HepG2 (cell line): ENCODE measurements around the gene UCK2. TPM values are rescaled to one million over a fixed set of nuclear protein-coding genes. Genes with fewer than 3 reads are reported as not detected.
A peak's percentile ranks its signal among the peaks of the same experiment; 100 is the strongest.

ENCODE experiments used
- ADNP ChIP-seq: sonication (generic); formaldehyde crosslinking; IDR thresholded peaks from 2 replicates; pipeline ENCODE4 v1.4.0; 2020; ENCODE audit warnings: missing genetic modification reagents
- AHR ChIP-seq: IDR thresholded peaks from 2 replicates; pipeline ENCODE4 v1.6.1; 2018; ENCODE audit warnings: missing genetic modification reagents, missing compliant biosample characterization
- ARNTL ChIP-seq: sonication (generic); formaldehyde crosslinking; IDR thresholded peaks from 2 replicates; pipeline ENCODE4 v1.4.0; 2020; ENCODE audit warnings: mild to moderate bottlenecking, missing genetic modification reagents
- CREB1 ChIP-seq, 2 experiments: fragments of 450-650 bp in 1 of 2; IDR thresholded peaks; 2 replicates each; pipeline ENCODE4 v1.6.1; 2016 to 2017; ENCODE audit warnings: control low read depth in 1 of 2, mild to moderate bottlenecking in 1 of 2, missing compliant biosample characterization in 1 of 2, missing genetic modification characterization in 1 of 2
- EZH2 ChIP-seq: conservative IDR thresholded peaks from 2 replicates; pipeline ENCODE4 v1.6.1; 2012; ENCODE audit warnings: mild to moderate bottlenecking, low read depth, low read length, moderate library complexity
- GFI1 ChIP-seq: sonication (generic); formaldehyde crosslinking; IDR thresholded peaks from 2 replicates; pipeline ENCODE4 v1.5.0; 2020; ENCODE audit warnings: missing genetic modification reagents, mild to moderate bottlenecking, borderline replicate concordance
- GPN1 ChIP-seq: sonication (generic); formaldehyde crosslinking; IDR thresholded peaks from 2 replicates; pipeline ENCODE4 v1.5.1; 2020; ENCODE audit warnings: missing genetic modification reagents, borderline replicate concordance
- HDAC2 ChIP-seq: sonication (generic); formaldehyde crosslinking; IDR thresholded peaks from 2 replicates; pipeline ENCODE4 v1.4.0; 2020; ENCODE audit warnings: missing genetic modification reagents
- HMG20A ChIP-seq: IDR thresholded peaks from 2 replicates; pipeline ENCODE4 v1.6.1; 2016; ENCODE audit warnings: borderline replicate concordance
- HMG20B ChIP-seq: conservative IDR thresholded peaks from 2 replicates; pipeline ENCODE4 v1.6.1; 2016; ENCODE audit warnings: missing genetic modification reagents, missing compliant biosample characterization
- IKZF4 ChIP-seq: sonication (generic); formaldehyde crosslinking; IDR thresholded peaks from 2 replicates; pipeline ENCODE4 v1.5.1; 2020; ENCODE audit warnings: borderline replicate concordance, mild to moderate bottlenecking, low read depth, missing genetic modification reagents; ENCODE audit errors: not compliant biosample characterization
- KAT7 ChIP-seq: IDR thresholded peaks from 2 replicates; pipeline ENCODE4 v1.6.1; 2018; ENCODE audit warnings: borderline replicate concordance, missing compliant biosample characterization
- KDM1A ChIP-seq: IDR thresholded peaks from 2 replicates; pipeline ENCODE4 v1.6.1; 2016; ENCODE audit warnings: missing compliant biosample characterization
- MAFG ChIP-seq: sonication (generic); formaldehyde crosslinking; IDR thresholded peaks from 2 replicates; pipeline ENCODE4 v1.5.1; 2020; ENCODE audit warnings: mild to moderate bottlenecking, missing genetic modification reagents
- MXD4 ChIP-seq: IDR thresholded peaks from 2 replicates; pipeline ENCODE4 v1.6.1; 2016; ENCODE audit warnings: mild to moderate bottlenecking, missing biosample characterization, missing genetic modification reagents
- MYNN ChIP-seq: sonication (generic); formaldehyde crosslinking; IDR thresholded peaks from 2 replicates; pipeline ENCODE4 v1.4.0; 2020; ENCODE audit warnings: mild to moderate bottlenecking, low read depth, missing genetic modification reagents
- NR1H2 ChIP-seq: sonication (generic); formaldehyde crosslinking; IDR thresholded peaks from 2 replicates; pipeline ENCODE4 v1.8.1; 2022; ENCODE audit warnings: low read depth, missing genetic modification reagents, borderline replicate concordance
- SSRP1 ChIP-seq: IDR thresholded peaks from 2 replicates; pipeline ENCODE4 v1.6.1; 2016; ENCODE audit warnings: control low read depth
- SYNCRIP ChIP-seq: fragments of 200-400 bp; formaldehyde crosslinking; IDR thresholded peaks from 2 replicates; pipeline ENCODE4 v1.6.1; 2018; ENCODE audit warnings: mild to moderate bottlenecking, low read depth, low read length; ENCODE audit not compliant: insufficient read depth
- TEAD2 ChIP-seq: sonication (generic); formaldehyde crosslinking; IDR thresholded peaks from 2 replicates; pipeline ENCODE4 v1.9.0; 2021; ENCODE audit warnings: missing genetic modification reagents
- TP53 ChIP-seq: sonication (generic); formaldehyde crosslinking; conservative IDR thresholded peaks from 2 replicates; pipeline ENCODE4 v1.4.0; 2020; ENCODE audit warnings: missing genetic modification reagents
- ZBTB8A ChIP-seq: sonication (generic); formaldehyde crosslinking; IDR thresholded peaks from 2 replicates; pipeline ENCODE4 v1.4.0; 2020; ENCODE audit warnings: mild to moderate bottlenecking, low read depth, missing genetic modification reagents, borderline replicate concordance
- ZFP36 ChIP-seq: fragments of 150-350 bp; IDR thresholded peaks from 2 replicates; pipeline ENCODE4 v1.6.1; 2018; ENCODE audit warnings: borderline replicate concordance, low read length, low read depth; ENCODE audit not compliant: partially characterized antibody
- ZNF256 ChIP-seq: sonication (generic); formaldehyde crosslinking; conservative IDR thresholded peaks from 2 replicates; pipeline ENCODE4 v1.4.0; 2020; ENCODE audit warnings: missing genetic modification reagents
- ZNF292 ChIP-seq: sonication (generic); formaldehyde crosslinking; IDR thresholded peaks from 2 replicates; pipeline ENCODE4 v1.8.1; 2022; ENCODE audit warnings: mild to moderate bottlenecking, low read depth, missing genetic modification reagents, borderline replicate concordance
- ZNF329 ChIP-seq: sonication (generic); formaldehyde crosslinking; IDR thresholded peaks from 2 replicates; pipeline ENCODE4 v1.9.0; 2021; ENCODE audit warnings: low read depth, mild to moderate bottlenecking, missing genetic modification reagents
- ZNF331 ChIP-seq: sonication (generic); formaldehyde crosslinking; IDR thresholded peaks from 2 replicates; pipeline ENCODE4 v1.4.0; 2020; ENCODE audit warnings: missing genetic modification reagents
- ZNF337 ChIP-seq: sonication (generic); formaldehyde crosslinking; IDR thresholded peaks from 2 replicates; pipeline ENCODE4 v1.5.1; 2020; ENCODE audit warnings: missing genetic modification reagents, low read depth, mild to moderate bottlenecking, borderline replicate concordance
- ZNF550 ChIP-seq: sonication (generic); formaldehyde crosslinking; IDR thresholded peaks from 2 replicates; pipeline ENCODE4 v1.4.0; 2020; ENCODE audit warnings: mild to moderate bottlenecking, missing genetic modification reagents, borderline replicate concordance
- ZNF615 ChIP-seq: sonication (generic); formaldehyde crosslinking; IDR thresholded peaks from 2 replicates; pipeline ENCODE4 v1.5.0; 2020; ENCODE audit warnings: mild to moderate bottlenecking, missing genetic modification reagents, borderline replicate concordance
- polyA plus RNA-seq, 8 experiments: library from polyadenylated mRNA; depleted of rRNA in 3 of 8; stranded (reverse) in 7 of 8; unstranded in 1 of 8; fragments of >200 nt; fragmentation: Illumina TruSeq in 4 of 8; extraction: Trizol in 4 of 8; gene quantifications; 2 replicates each; pipeline versions ENCODE4 v1.2.1 to v1.2.3, GENCODE V29; 2011 to 2016; ENCODE audit warnings: low read depth in 4 of 8, missing spikeins in 1 of 8, mixed read lengths in 1 of 8; ENCODE audit not compliant: insufficient read depth in 1 of 8
- total RNA-seq, 5 experiments: library from RNA; depleted of rRNA; stranded (reverse); fragments of >200 nt; fragmentation: Illumina TruSeq; extraction: Trizol; gene quantifications; 2 replicates each; pipeline ENCODE4 v1.2.3, GENCODE V29; 2016; ENCODE audit warnings: low read depth in 1 of 5
- TF ChIP-seq, protein P1 (sequence below): sonication (generic); formaldehyde crosslinking; IDR thresholded peaks from 2 replicates; pipeline ENCODE4 v1.5.1; 2020; ENCODE audit warnings: missing genetic modification reagents, mild to moderate bottlenecking, borderline replicate concordance
- TF ChIP-seq, protein P2 (sequence below): IDR thresholded peaks from 2 replicates; pipeline ENCODE4 v1.6.1; 2018; ENCODE audit warnings: missing genetic modification reagents, mild to moderate bottlenecking, missing compliant biosample characterization

UCK2 gene
- total and polyA plus RNA-seq, 2 of the 13 experiments (the other 11 are each of a cell fraction or from before 2014, with no cell fraction given) = 64.3 to 78.0 TPM

DNA sequence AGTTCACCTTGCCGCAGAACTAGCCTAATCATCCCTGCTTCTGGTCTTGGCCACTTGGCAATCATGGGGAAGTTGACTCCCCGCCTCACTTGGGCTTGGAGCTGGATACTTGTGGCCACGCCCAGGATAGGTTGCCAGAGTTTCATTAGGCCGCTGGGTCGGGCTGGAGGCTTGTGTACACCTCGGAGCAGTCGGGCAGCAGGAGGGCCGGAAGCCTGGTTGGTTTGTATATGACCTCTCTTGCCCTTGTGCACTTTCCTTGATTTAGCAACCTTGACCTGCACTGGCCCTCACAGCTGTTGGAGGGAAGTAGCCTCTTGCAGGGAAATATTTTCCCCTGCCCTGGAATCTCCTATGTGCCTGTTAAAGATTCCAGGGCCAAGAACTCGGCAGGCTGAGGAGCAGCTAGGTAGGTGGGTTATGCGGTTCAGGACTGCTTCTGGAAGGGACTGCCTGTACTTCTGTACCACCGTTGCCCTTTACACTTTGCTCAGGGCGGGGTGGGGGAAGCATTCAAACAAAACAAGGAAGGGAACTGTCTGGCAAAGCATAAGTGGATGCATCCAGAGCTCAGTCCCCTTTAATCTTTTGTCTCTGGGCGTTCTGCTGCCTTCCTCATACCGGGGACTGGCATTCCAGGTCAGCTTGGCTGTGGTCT, 83.5 kb downstream of the UCK2 start (continued):
- TF ChIP-seq TEAD2 (no peak), ARNTL (no peak), HMG20A (peak; percentile 81; the same call in 1 of the 2 replicates), AHR (CRISPR knock-in tag) (peak; percentile 56; the same call in 1 of the 2 replicates), KDM1A (no peak), ADNP (CRISPR knock-in tag) (no peak), SYNCRIP (no peak), MXD4 (CRISPR knock-in tag) (0 out of 2 replicates have a peak, but pooled peaks have one; percentile 20), MAFG (no peak), ZNF329 (CRISPR knock-in tag) (no peak), SSRP1 (no peak), EZH2 (no peak), NR1H2 (CRISPR knock-in tag) (peak; percentile 79; the same call in 1 of the 2 replicates), IKZF4 (CRISPR knock-in tag) (no peak), ZNF292 (peak; percentile 67), KAT7 (CRISPR knock-in tag) (peak; percentile 42; the same call in 1 of the 2 replicates), GFI1 (CRISPR knock-in tag) (peak; percentile 84), GPN1 (CRISPR knock-in tag) (no peak), ZNF256 (CRISPR knock-in tag) (no peak), ZFP36 (no peak), MYNN (no peak), TP53 (CRISPR knock-in tag) (no peak), ZNF337 (no peak), ZNF615 (no peak), HDAC2 (CRISPR knock-in tag) (peak; percentile 87), ZBTB8A (CRISPR knock-in tag) (no peak), ZNF550 (CRISPR knock-in tag) (no peak), ZNF331 (CRISPR knock-in tag) (peak; percentile 72), HMG20B (CRISPR knock-in tag) (no peak; the same call in 1 of the 2 replicates), CREB1 (IDR thresholded peaks at IDR 0.05) (no peak), CREB1 (CRISPR knock-in tag; IDR thresholded peaks at IDR 0.05) (peak; percentile 41)
- TF ChIP-seq, protein P1, sequence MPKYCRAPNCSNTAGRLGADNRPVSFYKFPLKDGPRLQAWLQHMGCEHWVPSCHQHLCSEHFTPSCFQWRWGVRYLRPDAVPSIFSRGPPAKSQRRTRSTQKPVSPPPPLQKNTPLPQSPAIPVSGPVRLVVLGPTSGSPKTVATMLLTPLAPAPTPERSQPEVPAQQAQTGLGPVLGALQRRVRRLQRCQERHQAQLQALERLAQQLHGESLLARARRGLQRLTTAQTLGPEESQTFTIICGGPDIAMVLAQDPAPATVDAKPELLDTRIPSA (CRISPR knock-in tag) = no peak
- TF ChIP-seq, protein P2, sequence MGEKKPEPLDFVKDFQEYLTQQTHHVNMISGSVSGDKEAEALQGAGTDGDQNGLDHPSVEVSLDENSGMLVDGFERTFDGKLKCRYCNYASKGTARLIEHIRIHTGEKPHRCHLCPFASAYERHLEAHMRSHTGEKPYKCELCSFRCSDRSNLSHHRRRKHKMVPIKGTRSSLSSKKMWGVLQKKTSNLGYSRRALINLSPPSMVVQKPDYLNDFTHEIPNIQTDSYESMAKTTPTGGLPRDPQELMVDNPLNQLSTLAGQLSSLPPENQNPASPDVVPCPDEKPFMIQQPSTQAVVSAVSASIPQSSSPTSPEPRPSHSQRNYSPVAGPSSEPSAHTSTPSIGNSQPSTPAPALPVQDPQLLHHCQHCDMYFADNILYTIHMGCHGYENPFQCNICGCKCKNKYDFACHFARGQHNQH (CRISPR knock-in tag) = peak; percentile 65; the same call in 1 of the 2 replicates
